ENCODE results near the gene RNF4.
"Not testable (repeated sequence)": the region's sequence is repeated elsewhere in the genome, so short reads cannot be mapped to it uniquely, and the experiment has no call there.

Gene RNF4

DNA sequence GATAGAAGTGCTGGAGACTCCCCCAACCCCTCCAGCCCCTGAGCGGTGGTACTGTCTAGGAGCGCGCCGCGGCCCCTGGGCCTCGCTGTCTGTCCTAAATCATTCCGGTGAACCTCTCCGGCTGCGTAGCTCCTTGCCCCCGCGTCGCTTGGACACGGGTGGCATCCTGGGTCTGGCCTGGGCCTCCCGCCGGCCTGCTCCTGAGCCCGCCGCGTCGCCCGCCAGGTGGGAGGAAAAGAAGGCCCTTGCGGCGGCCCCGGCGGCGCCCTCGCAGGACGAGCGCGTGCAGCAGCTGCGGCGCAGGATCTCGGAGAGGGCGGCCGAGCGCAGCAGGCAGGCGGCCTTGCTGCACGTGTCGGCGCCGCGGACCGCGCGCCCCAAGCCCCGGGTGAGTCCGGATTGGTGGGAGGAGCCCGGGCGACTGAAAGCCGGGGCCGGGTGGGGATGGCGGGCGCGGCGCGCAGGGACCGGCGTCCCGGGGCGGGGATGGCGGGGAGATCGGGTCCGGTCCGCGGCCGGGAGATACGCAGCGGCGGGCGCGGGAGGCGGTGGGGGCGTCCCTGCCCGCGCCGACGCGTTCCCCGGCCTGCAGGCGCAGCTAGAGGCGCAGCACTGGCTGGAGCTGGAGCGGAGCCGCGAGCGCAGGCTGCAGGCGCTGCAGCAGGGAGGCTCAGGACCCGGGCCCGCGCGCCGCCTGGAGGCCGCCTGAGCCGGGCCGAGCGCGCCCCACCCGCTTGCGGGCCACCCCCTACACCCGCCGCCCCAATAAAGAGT, 6.5 kb upstream of the RNF4 start:
- Mint-ChIP-seq H3K27me3 (peaks cover 28% of the 10 kb centered on the region), H3K4me3 (peak overlapping the region; percentile 83), H3K4me1 (peaks cover 25% of the 10 kb centered on the region), H3K27ac (no peak overlapping the region), H3K9me3 (no peaks in the 10 kb centered on the region)
- DNase-seq (peak; percentile 66 to 68), ATAC-seq (peak; percentile 95)

DNA sequence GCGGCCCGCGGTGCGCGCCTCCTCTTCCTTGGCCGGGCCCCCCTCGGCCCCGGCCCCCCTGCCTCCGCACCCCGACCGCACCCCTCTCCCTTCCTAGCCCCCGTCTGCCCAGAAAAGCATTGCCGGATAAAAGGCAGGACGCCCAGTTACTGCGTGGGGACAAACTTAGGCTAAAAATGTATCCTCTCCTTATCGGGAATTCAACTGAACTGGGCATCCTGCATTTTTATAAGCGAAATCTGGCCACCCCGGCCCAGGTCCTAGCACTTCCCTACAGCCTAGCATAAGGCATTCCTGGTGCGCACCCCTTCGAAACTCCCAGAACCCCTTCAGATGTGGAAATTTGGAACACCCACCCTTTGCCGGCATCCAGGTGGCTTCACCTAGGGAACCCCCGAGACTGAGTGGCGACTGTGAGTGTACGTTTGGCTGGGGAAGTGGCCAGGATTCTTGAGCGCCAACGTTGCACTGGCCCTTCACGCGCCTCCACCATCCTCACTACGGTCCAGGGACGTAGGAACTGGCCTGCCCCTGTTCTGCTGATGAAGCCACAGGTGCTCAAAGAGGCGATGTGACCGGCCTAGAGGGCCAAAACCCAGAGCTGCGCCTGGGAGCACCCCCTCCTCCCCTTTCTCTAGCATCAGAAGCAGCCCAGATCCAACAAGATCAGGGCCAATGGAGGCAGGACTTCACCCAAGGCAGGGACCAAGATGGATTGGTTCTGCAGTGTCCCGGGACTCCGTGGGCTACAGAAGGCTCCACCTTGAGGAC, 5.7 kb upstream of the RNF4 start:
- DNase-seq, result no peak
- Mint-ChIP-seq H3K27ac (no peak overlapping the region), H3K4me1 (peaks cover 32% of the 10 kb centered on the region), H3K9me3 (no peaks in the 10 kb centered on the region), H3K27me3 (peaks cover 28% of the 10 kb centered on the region), H3K4me3 (peak overlapping the region; percentile 70 to 75)
- ATAC-seq, result no peak

DNA sequence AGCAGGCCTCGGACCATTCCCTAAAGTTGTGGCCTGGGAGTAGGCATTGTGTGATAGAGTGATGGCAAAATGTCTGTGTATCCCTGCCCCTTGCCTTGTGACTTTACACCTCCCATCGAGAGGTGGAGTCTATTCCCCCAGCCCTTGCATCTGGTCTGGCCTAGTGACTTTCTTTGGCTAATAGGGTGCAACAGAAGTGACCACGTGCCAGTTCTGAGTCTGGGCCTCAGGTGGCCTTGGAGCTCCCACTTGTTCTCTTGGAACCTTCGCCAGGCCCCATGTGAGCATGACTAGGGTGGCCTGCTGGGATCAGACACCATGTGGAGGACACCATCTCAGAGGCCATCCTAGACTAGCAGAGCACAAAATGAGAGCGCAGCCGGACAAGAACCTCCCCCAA, 3.9 kb upstream of the RNF4 start:
- H3K27me3 Mint-ChIP-seq, result peaks cover 28% of the 10 kb centered on the region
- peaks cover 35% of the 10 kb centered on the region for H3K4me1 Mint-ChIP-seq
- no peak overlapping the region for H3K4me3 Mint-ChIP-seq
- H3K9me3 Mint-ChIP-seq, result no peaks in the 10 kb centered on the region
- DNase-seq (no peak), ATAC-seq (no peak)
- no peak overlapping the region for H3K27ac Mint-ChIP-seq

DNA sequence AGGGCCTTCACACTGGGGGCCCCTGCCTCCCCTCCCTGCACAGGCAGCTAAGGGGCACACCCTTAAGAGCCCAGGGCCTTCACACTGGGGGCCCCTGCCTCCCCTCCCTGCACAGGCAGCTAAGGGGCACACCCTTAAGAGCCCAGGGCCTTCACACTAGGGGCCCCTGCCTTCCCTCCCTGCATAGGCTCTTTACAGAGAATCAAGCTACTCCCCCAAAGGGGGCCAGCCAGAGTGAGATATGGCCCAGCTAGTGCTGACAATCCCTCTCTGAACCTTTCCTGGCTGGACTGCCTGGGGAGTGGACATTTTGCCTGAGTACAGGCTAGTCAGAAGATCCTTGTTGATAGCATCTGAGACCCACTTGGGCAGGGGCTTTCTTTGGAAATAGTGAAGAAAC, 3.4 kb upstream of the RNF4 start:
- not testable (repeated sequence) for ATAC-seq, DNase-seq, H3K9me3 Mint-ChIP-seq, H3K4me3 Mint-ChIP-seq, H3K27ac Mint-ChIP-seq
- H3K4me1 Mint-ChIP-seq, result peaks cover 39% of the 10 kb centered on the region
- peaks cover 28% of the 10 kb centered on the region for H3K27me3 Mint-ChIP-seq

DNA sequence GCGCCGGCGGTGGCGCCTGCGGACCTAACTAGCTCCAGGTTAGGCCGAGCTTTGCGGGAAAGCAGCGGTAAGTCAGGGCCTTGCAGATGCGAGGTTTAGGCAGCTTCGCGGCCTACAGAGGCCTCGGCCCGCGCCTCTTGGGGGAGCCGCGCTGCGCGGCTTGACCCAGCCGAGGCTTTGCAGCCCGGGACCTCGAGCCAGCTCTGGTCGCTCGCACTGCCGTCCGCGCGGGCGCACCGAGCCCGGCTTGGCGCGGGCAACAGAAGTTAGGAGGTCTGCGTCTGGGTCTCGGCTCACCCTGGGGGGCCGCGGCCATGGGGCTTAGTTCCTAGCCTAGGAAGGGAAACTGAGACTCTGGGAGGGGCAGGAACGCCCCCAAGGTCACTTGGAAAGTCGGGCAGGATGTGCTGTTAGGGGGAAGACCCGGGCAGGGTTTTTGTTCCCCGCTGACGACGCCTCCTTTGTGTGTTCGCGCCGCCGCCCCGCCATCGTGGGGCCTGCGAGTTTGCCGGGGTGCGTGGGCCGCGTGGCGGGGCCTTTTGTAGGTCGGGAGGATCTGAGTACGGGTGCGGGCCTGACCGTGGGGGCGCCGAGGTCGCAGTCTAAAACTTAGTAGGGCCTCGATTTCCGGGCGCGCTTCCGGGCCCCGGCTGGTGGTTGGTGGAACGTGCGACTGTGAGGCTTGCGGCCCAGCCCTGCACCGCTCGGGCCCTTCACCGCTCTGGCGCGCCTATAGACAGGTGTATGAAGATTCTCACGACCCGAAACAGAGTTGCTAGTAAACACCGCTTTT, 482 bp downstream of the RNF4 start:
- no peaks in the 10 kb centered on the region for H3K9me3 Mint-ChIP-seq
- peak overlapping the region; percentile 98 to 99 for H3K27ac Mint-ChIP-seq
- ATAC-seq (peak; percentile 79), DNase-seq (peak; percentile 77 to 83)
- H3K27me3 Mint-ChIP-seq, result no peaks in the 10 kb centered on the region
- peak overlapping the region; percentile 93 to 95 for H3K4me3 Mint-ChIP-seq
- peaks cover 53% of the 10 kb centered on the region for H3K4me1 Mint-ChIP-seq

DNA sequence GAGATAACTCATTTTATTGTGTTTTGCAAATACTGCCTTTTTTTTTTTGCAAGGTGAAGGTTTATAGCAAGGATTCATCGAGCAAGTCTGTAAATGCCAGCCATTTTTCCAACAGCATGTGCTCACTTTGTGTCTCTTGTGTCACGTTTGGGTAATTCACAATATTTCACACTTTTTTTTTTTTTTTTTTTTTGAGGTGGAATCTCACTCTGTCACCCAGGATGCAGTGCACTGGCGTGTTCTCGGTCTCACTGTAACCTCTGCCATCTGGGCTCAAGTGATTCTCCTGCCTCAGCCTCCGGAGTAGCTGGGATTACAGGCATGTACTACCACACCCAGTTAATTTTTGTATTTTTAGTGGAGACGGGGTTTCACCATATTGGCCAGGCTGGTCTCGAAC, 1.9 kb downstream of the RNF4 start:
- Mint-ChIP-seq H3K27ac (peak overlapping the region; percentile 98 to 99), H3K9me3 (no peaks in the 10 kb centered on the region), H3K4me1 (peaks cover 61% of the 10 kb centered on the region), H3K27me3 (no peaks in the 10 kb centered on the region), H3K4me3 (peak overlapping the region; percentile 93 to 95)
- no peak for DNase-seq
- ATAC-seq, result no peak

DNA sequence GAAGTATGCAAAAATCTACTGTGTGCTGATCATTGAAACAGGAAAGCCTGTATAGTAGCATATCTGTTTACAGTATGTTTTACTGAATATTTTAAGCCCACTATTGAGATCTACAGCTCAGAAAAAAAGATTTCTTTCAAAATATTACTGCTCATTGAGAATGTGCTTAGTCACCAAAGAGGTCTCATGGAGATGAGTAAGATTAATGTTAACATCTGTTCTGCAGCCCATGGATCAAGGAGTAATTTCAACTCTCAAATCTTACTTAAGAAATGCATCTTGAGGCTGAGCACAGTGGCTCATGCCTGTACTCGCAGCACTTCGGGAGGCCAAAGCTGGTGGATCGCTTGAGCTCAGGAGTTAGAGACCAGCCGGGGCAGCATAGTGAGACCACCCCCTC, 3.3 kb downstream of the RNF4 start:
- ATAC-seq (no peak), DNase-seq (no peak)
- no peak overlapping the region for H3K27ac Mint-ChIP-seq
- no peaks in the 10 kb centered on the region for H3K27me3 Mint-ChIP-seq
- no peaks in the 10 kb centered on the region for H3K9me3 Mint-ChIP-seq
- no peak overlapping the region for H3K4me3 Mint-ChIP-seq
- peaks cover 69% of the 10 kb centered on the region for H3K4me1 Mint-ChIP-seq

DNA sequence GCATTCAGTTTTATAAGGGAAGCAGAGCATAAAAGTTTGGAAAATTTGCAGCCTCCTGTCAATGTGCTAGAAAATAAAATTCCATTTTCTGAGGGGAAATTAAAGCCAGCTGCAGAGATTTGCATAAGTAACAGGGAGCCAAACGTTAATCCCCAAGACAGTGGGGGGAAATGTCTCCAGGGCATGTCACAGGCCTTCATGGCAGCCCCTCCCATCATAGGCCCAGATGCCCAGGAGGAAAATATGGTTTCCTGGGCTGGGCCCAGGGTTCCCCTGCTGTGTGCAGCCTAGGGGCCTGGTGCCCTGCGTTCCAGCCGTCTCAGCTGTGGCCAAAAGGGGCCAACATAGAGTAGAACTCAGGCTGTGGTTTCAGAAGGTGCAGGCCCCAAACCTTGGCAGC, 9.3 kb downstream of the RNF4 start:
- no peak for ATAC-seq
- H3K4me3 Mint-ChIP-seq, result peak overlapping the region in 1 of 2 donors; percentile 13
- H3K4me1 Mint-ChIP-seq, result peaks cover 89% of the 10 kb centered on the region
- DNase-seq, result no peak
- no peaks in the 10 kb centered on the region for H3K27me3 Mint-ChIP-seq
- H3K27ac Mint-ChIP-seq, result peak overlapping the region in 1 of 2 donors; percentile 82
- H3K9me3 Mint-ChIP-seq, result no peaks in the 10 kb centered on the region

DNA sequence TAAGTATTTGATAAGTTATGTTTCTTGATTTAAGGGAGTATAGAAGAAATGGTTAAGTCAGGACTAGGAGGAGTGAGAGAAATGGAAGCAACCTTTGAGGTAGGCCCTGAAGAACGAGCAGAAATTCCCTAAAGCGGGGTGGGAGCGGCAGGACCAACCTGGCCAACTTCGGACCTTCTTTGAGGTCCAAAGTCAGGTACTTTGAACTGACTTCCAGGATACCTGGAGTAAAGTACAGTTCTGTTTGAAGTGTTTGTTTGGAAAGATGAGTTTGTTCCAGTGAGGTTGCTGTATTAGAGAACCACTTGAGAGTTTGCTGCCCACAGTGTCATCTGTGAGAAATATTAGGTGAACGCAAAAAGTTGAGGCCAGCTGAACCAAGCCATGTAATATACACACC, 11.7 kb downstream of the RNF4 start:
- DNase-seq (no peak), ATAC-seq (no peak)
- Mint-ChIP-seq H3K9me3 (no peaks in the 10 kb centered on the region), H3K27ac (no peak overlapping the region), H3K27me3 (no peaks in the 10 kb centered on the region), H3K4me1 (peaks cover 98% of the 10 kb centered on the region), H3K4me3 (peak overlapping the region in 1 of 2 donors; percentile 4)

DNA sequence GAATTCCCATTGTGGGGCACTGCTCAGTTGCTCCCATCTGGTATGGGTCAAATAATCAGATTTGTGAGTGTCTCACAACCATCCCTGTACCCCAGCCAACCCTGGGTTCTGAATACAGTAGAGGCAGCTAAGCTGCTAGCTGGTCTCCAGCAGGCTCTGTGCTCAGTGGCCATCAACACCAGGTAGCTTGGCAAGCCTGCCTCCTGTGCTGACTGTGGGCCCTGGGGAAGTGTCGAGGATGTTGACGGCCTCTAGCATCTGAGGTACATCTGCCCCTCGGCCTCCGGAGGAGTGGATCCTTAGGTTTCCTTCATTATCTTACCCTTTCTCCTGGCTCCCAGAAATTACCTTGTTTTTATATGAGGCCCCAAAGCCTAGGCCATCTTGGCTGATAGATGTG, 13.3 kb downstream of the RNF4 start:
- peaks cover 98% of the 10 kb centered on the region for H3K4me1 Mint-ChIP-seq
- no peaks in the 10 kb centered on the region for H3K27me3 Mint-ChIP-seq
- H3K4me3 Mint-ChIP-seq, result peak overlapping the region; percentile 23 to 37
- H3K27ac Mint-ChIP-seq, result peak overlapping the region; percentile 27 to 89
- no peak for ATAC-seq
- no peaks in the 10 kb centered on the region for H3K9me3 Mint-ChIP-seq
- DNase-seq, result no peak

DNA sequence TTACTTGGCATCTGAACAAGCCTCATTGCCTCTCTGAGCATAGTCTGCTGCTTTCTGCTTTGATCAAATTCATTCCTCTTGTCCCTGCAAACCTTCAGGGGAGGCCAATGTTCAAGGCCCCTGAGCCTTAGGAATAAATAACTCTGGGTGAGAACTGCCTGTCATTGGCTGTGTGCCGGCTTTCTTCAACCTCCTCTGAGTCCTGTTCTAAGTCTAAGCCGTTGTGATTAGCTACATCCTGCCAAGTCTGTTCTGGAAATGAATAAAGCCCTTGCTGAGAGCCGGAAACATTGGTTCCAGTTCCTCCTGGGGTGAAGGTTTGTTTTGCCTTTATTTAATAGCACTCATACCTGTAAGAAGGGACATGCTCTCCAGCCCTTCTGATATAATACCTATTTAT, 13.8 kb downstream of the RNF4 start:
- no peak for DNase-seq

DNA sequence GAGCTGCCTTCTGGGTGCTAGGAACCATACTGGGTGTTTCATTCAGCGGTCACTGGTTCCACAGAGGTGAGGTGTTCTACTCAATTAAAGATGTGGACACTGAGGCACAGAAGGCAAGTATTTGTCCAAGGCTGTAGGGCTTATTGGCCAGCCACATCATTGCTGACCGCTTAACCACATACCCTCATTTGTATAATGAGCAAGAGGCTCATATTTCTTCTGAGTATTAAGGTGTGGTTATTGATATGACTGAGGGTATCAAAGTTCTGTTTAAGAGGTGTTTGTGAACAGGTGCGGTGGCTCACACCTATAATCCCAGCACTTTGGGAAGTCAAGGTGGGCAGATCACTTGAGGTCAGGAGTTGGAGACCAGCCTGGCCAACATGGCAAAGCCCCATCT, 14.3 kb downstream of the RNF4 start:
- Mint-ChIP-seq H3K9me3 (no peaks in the 10 kb centered on the region), H3K27ac (no peak overlapping the region), H3K4me3 (no peak overlapping the region), H3K27me3 (no peaks in the 10 kb centered on the region), H3K4me1 (peaks cover 98% of the 10 kb centered on the region)
- DNase-seq (no peak), ATAC-seq (no peak)

More for the DNA sequence above, 13.8 kb downstream of the RNF4 start:
- Mint-ChIP-seq H3K4me1 (peaks cover 98% of the 10 kb centered on the region), H3K27ac (peak overlapping the region in 1 of 2 donors; percentile 89), H3K27me3 (no peaks in the 10 kb centered on the region), H3K9me3 (no peaks in the 10 kb centered on the region), H3K4me3 (peak overlapping the region; percentile 23 to 37)
- peak; percentile 47 for ATAC-seq

DNA sequence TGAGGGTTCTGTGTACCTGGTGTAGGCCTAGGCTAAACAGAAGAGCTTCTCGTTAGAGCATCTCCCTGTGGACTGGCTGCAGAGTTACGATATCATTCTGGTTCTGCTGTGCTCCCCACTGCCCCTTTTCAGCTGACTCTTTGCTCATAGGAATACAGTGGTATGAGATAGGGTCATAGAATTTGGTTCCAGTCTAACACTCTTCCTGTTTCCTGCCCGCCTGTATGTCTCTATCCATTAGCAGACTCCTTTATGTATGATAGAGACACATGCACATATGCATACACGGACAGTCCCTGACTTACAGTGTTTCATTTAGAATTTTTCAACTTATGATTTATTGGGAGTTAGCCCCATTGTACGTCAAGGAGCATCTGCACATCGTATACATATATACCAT, 15.3 kb downstream of the RNF4 start:
- DNase-seq, result no peak
- Mint-ChIP-seq H3K4me3 (peak overlapping the region in 1 of 2 donors; percentile 7), H3K27ac (no peak overlapping the region), H3K27me3 (no peaks in the 10 kb centered on the region), H3K4me1 (peaks cover 92% of the 10 kb centered on the region), H3K9me3 (no peaks in the 10 kb centered on the region)
- no peak for ATAC-seq

DNA sequence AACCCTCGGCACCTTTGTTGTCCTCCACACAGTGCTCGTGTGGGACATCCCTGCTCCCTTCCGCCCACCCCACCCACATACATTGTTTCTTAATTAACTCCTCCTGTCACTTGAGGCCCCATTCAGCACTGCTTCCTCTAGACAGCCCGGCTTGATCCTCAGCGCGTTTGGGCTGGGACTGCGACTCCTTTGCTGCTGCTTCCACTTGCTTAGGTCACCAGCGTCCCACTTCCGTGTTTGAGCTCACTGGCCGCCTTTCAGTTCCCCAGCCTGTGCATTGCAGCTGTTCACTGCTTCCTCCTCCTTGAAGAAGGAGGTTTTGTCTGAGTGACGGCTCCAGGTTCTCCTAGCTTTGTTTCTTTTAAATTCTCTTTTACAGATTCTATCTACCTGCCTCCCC, 16.1 kb downstream of the RNF4 start:
- H3K4me3 Mint-ChIP-seq, result peak overlapping the region; percentile 48 to 69
- peak; percentile 83 for ATAC-seq
- DNase-seq, result peak; percentile 44 to 69
- H3K4me1 Mint-ChIP-seq, result peaks cover 89% of the 10 kb centered on the region
- no peaks in the 10 kb centered on the region for H3K27me3 Mint-ChIP-seq
- H3K9me3 Mint-ChIP-seq, result no peaks in the 10 kb centered on the region
- peak overlapping the region; percentile 0 to 88 for H3K27ac Mint-ChIP-seq

DNA sequence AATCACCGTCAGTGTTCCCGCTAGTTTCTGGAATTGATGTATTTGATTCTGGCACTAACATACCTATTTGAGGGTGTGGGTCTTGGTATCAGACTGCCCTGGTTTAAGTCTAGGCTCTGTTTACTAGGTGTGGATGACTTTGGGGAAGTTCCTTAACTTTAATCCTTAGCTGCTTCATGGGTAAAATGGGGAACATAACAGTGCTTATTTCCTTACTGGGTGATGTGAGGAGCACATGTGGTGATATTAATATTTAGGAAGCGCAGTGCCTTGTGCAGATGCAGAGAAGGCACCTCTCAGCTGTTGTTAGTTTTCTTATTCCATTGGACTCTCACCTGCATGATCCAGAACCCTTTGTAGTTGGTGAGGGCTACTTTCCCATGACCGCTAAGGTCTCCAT, 17.1 kb downstream of the RNF4 start:
- Mint-ChIP-seq H3K4me3 (peak overlapping the region; percentile 33), H3K27me3 (no peaks in the 10 kb centered on the region)
- DNase-seq, result no peak

More for the DNA sequence above, 17.1 kb downstream of the RNF4 start:
- no peak for ATAC-seq
- peak overlapping the region; percentile 0 to 88 for H3K27ac Mint-ChIP-seq
- H3K4me1 Mint-ChIP-seq, result peaks cover 89% of the 10 kb centered on the region
- no peaks in the 10 kb centered on the region for H3K9me3 Mint-ChIP-seq
